NAMALWA (cell line): ENCODE results near the gene NBEA.
A peak's percentile ranks its signal among the peaks of the same experiment; 100 is the strongest.

ENCODE experiments used
- DNase-seq: peaks from one replicate; pipeline ENCODE4 v3.0.0-alpha.2; 2015; ENCODE audit warnings: low spot score

NBEA gene

DNA sequence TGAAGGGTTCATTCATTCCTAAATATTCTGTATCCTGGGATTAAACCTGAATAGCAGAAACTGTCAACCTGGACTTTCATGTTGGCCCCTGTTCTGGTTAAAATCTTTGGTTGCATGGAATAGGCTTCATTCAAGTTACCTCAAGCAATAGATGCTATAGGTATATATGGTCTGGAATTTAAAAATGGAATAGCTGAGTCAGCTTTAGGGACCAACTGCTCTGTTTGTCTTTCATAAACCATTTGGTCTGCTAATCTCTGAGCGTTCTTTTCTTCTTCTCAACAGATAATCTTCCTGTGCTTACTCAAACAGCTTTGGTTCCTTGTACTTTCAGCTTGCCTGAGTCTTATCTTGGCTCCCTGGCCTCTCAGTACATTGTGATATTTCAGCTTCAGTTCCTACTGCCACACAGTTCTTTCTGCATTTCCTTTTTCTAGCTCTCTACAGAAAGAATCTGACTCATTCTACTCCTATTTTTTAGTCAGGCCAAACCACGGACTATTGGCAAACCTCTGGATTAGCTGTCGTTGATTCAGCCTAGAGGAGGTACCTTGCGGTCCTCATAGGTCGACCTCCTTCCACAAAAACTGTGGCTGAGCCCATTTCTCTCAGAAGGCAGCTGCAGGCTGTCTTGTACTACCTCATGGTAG is 570.3 kb downstream of the NBEA start:
- no peak for DNase-seq

DNA sequence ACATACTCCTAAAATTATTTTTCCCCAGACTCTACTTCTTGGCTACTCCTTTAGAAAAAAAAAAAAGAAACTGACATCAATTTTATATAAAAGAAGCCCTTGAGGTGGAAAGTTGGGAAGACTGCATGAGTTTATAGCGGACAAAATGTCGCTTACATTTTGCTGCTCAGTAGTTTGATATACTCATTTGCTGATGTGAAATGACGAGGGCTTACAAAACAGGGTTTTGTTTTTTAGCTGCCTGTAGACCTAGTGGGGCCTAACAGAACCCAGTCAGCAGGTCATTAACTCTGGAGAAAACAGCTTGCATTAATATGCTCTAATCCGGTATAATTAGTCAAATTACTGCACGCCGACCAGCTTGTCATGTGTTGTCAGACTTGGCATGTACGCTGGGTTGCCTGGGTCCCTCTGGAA is 572.0 kb downstream of the NBEA start:
- no peak for DNase-seq

DNA sequence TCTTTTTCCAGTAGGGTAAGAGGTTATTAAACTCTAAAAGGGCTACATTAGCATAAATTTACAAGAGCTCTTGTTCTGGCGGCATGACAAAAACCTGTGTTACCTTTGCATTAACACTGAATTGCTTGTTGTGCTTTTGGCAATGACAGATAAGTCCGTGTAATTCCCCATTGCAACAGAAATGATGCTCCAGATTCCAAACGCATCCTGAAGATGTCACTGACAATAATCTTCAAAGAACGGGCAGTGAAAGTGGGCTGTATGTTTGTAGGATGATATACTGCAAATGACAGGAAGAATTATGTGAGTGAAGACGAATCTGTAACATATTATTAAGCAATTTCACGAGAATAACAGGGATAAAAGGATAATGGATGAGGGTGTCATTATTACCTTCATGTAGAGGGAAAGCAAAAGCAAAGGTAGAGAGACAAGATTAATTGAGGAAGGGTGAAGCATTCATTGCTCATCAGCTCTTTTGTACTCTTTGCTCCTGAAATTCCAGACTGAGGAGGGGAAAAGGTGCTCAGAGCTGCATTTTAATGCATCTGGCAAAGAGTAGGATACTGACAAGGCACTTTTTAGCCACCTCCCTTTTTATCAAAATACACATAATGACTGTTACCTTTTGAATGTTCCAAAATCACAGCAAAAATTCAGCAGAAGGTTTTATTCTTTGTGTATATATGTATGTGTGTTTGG is 572.9 kb downstream of the NBEA start:
- no peak for DNase-seq

DNA sequence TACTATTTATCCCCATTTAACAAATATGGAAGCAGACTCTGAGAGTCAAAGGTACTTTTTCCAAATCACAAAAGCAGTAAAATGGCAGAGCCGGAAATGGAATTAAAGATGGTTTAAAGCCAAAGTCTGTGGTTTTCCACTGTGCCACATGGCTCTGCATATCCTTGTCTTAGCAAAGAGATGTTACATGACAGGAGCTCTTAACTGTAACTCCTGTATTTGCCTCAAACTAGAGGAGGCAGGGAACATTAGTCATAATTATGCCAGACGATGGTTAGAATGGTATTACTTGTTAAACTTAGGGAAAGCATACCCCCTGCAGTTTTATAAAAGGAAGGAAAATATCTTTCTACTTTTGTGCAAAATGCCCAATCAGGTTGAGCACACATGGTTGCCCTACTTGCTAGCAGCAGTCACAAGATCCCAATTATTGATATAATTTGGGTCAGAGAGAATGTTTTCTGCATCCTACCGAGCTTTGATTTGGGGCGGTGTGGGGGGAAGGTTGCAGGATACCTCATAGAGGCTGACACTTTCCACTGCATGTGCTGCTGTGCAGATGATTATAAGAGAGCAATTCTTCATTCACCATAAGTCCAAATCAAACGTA is 576.4 kb downstream of the NBEA start:
- DNase-seq, result no peak

DNA sequence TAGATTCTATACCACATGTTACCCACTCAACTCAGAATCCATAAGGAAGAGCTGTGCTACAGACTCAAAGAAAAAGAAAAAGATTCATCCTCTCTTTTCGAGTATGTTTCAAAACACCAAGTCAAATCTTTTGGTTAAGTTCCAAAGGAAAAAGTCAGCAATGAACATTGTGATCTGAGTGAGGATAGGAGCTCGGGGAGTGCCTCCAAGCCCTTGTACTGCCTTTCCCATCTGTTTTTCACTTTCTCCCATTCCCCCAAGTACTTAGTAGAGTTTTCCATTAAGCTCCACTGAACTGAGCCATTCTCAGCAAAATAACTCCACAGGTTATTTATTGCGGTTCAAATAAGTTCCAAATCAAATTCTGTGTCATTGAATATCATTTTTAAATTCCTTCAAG is 582.1 kb downstream of the NBEA start:
- no peak for DNase-seq

DNA sequence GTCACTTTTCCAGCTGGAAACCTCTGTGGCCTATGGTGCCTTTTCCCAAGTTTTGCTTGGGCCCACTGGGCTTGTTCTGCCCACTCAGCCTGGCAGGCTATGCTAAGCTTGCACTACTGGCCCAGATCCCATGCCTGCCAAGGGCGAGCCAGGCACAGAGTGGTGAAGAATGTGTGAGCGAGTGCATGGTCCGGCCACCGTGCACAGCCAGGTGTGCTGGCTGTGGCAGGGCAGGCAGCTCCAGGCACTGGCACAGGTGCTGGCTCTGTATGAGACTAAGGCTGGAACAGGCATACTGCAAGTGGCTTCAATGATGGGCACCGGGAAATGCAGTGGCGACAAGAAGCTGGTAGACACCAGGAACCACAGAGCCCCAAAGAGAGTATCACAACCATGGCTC is 584.5 kb downstream of the NBEA start:
- no peak for DNase-seq

DNA sequence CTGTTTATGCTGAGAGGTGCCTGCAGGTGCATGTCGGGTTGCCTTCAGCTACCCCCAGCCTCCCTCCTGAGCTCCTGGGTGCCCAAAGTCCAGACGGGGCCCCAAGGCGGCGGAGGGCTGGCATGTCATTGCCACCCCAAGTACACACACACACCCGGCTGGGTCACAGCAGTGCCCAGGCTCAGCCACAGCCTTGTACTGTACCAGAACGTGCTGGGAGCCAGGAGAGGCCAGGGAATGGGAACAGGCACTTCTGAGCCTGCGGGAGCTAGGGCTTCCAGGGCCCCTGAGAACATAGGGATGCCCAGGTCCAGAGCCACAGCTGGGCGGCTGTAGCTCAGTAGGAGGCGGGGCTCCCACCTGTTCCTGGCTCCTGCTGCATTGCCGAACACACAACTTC is 585.4 kb downstream of the NBEA start:
- no peak for DNase-seq

DNA sequence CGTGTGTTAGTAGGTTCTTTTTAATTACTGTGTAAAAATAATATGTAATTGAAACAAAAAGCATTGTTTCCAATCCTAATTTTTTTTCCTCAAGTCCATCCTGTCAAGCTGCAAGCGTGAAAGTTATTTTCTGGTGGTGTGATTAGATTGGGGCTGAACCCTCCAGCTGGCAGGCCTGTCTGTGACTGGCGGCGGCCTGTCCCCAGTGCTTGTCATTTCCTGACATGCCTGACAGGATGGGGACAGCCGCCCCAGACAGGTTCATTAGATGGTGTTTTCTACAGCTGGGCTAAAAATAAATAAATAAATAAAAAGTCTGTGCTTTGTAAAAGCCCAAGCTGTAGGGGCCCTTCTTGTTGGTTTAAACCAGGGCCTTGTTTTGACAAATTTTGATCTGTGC is 588.1 kb downstream of the NBEA start:
- DNase-seq, result peak; percentile 8

DNA sequence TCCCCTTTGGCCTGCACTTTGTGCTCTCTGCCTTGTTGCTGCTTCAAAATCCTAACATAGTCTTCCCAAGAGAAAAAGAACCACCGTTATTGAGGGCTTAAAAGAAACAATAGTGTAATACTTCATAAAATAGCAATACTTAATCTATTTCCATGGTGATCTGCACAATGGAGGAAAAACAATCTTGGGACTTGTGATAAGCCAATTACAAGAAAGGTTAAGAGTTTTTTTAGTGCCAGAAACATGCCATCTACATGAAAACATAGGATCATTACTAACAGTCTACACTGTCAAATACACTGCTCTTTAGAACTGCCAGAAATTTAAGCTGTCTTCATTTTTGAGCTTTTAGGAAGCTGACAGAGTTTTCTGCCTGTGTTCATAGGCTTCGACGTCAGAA is 588.5 kb downstream of the NBEA start:
- DNase-seq, result no peak

DNA sequence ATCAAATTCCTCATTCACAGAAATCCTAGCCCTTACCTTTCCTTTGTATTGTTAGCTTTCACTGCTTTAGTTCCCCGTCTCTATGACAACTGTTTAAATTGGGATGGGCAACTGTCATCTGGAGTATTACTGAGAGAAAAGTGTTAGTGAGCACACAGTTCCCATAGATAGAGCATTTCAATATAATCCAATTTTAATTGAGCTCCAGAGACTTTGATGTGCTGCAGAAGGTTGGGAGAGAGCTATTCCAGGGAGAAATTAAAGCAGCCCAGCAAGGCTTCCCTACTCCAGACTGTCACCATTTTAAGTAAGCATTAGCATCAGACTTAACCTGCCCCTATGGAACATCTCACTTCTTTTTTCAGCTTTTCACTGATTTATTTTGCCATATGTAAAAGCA is 589.5 kb downstream of the NBEA start:
- DNase-seq, result no peak

DNA sequence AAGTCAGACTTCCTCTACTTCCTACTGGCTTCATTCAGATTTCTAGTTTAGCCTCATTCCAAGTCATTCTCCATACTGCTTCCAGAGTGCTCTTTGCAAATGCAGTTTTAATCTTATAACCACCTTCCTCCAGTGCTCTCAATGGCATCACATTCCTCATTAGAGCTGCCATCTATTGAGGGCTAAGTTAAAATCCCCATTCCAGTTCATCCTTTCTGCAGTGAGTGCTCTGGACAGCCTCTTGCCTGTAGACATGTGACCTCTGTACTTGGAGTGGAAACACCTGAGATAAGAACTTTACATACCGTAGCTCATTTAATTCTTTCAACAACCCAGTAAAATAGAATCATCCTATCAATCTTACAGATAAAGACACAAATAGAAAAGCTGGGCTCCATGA is 592.3 kb downstream of the NBEA start:
- no peak for DNase-seq

DNA sequence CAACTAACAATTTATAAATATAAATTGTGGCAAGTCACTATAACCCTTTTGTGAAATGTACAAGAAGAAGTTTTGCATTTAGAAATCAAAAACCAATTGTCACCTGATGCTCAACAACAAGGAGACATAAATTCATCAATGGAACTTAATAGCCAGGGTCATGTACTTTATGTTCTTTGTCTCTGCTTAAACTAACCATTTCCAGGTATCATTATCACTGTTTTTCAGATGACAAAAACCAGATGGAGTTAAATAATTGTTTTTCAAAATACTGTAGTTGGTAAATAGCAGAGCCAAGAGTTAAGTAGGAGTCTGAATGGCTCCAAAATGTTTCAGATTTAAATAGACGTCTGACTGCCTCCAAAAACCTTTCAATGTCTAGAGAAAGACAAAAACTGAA is 606.7 kb downstream of the NBEA start:
- DNase-seq, result no peak

DNA sequence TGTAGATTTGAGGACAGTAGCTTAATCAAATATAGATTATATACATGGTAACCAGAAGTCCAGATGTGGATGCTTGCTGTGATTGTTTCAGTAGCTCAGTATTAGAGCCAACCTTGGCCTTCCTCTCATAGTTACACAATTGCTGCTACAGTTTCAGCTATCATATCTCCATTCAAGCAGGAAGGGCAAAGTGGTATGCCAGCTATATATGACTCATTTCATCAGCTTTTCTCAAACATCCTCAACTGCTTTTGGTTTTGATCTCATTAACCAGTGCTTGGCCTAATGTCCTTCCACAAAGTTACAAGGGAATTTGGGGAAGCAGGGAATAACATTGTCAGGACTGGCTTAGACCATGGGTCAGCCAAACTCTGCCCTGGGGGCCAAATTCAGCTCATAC is 607.4 kb downstream of the NBEA start:
- no peak for DNase-seq

DNA sequence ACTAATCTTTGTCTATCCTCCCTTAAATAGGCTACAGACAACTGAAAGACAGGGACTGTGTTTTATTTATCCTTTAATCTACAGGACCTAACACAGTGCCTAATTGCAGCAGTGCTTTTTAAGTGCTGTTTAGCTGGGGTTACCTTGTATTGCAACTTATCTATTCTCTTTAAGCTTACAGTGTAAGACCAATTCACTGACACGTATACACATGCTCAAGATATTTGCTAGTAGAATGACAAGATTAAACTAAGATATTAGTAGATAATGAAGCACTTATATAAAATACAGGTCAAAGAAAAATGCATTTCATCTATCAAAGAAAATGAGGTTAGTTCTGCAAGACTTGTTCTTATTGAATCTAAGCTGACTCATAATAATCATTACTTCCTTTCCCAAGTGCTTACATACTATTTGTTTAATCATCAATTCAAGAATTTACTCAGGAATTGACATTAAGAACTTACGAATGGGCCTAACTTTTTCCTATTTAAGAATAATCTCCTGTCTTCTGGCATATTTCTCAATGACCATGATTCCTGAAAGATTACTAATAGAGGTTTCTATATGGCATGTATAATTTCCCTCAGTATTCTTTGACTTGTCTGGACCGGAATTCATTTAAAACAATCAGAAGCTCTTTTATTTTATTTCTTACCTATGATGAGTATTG is 610.2 kb downstream of the NBEA start:
- no peak for DNase-seq

DNA sequence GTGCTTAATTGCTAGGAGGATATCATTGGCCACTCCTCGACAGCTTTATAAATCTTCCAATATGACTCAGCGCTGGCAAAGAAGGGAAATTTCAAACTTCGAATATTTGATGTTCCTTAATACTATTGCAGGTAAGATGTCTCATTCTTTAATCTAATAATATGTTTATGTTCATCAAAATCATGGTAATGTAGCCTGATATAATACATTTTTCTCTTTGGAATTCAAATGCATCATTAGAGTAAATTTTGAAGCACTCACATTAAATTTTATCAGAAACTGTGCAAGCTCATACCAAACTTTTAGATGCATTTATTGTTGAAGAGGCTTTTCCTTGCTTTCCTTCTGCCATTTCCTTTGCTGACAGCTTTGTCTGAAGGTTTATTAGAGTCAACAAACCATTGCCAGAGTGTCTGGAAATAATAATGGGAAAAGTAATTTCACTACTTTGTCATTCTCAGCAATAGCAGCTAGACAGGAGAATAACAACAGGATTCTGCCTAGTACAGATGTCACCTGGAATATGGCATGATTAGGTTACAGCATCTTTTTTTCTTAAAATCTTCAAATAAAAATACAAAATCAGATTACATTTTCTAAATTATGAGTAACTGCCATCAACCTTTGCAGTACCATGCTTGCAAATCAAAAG is 613.0 kb downstream of the NBEA start:
- DNase-seq, result no peak

DNA sequence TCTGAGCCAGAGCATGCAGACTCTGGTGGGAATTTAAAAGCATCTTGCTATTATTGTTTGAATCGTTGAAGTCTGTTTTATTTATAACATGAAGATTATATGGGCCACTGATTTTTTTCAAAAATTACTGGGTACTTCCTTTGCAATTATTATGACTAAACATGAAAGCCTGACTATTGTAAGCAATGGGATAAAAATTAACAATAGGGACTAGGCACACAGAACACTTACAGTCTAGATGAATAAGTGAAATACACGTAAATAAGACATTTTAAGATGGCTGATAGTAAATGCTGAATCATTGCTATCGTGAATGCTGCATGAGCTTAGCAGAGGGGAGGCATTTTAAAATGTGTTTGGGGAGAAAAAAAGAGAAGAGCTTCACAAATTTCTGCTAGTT is 615.4 kb downstream of the NBEA start:
- no peak for DNase-seq

DNA sequence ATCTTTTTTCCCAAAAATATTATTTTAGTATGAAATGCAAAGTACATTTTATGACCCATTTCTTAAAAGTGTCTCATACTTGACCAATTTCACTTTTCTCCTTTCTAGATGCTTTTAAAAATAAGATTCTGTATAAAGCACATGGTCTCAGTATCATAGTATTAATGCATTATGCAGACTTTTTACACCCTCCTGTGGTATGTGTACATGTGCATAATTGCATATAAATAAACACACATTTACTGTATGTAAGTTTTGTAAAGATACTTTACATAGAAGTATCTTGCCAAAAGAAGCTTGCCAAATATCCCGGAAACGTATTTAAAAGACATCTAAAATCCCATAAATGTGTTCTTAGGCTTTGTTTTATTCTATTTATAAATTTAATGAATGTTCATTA is 619.5 kb downstream of the NBEA start:
- DNase-seq, result no peak

DNA sequence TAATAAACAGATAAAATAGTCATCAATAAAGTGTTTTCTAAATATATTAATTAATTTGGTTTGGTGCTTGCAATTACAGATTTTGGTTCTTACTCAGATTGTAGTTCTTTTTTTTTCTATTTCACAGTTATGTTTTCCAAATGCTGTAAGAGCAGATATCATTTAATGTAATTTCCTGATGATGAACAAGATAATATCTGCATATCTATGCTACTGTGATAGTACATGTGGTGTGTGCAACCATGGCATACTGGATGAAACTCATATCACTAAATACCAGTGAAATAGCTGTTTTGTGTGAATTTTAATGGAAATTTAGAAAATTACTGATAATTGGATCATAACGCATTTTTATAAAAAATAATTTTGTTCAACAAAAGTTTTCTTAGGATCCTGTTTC is 623.2 kb downstream of the NBEA start:
- DNase-seq, result no peak

DNA sequence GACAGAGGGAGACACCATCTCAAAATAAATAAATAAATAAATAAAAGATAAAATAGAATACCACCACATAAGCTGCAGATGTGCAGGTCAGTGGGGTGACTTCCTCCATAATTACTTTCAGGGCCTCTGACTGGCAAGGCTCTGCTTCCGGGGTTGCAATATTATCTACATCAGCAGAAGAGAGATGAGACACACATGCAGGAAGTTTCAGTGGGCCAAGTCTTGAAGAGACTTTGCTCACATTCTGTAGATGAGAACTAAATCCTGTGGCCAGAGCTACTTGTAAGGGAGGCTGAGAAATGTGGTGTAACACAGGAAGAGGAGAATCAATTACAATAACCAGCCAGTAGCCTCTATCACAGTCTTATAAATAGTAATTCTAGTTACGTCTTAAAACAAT is 624.3 kb downstream of the NBEA start:
- DNase-seq, result peak; percentile 21

DNA sequence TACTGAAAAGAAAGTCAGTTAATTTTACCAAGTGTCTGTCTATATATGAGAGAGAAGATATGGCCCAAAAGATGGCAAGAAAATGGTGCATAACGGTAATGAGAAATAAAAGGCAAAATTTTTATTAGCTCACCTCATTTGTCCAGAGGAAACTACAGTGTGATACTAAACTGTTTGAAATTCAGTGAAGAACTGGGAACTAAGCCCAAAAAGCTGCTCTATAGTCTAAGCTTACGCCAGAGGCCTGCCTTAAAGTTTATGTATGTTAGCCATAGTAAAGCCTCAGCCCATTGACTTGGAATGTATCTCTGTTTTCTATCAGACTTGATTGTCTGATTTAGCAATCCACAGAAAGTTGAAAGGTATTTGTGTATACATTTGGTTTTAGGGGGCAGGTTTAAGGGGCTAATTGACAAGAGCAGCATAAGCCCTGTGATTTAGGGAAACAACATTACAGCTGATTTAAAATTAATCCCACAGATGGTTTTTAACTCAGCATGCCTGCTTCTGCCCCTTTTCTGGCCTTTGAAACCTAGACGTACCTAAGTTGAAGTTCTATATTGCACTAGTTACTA is 625.4 kb downstream of the NBEA start:
- no peak for DNase-seq

DNA sequence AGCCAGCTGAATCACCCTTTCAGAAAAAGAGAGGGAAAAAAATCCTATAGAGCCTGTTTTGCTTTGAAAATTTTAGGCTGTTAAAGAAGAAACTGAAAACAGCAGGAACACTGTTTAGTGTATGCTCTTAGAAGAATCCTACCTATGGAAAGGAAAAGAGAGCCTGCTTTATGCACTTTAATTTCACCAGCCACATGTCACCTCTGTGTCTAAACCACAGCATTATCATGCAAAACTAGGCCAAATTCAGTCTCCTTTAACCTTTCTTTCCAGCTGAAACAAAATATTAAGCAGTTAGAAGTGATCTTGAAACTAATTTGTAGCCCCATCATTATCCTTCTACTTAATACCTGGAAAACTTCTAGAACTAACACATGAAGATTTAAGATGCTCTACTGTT is 631.6 kb downstream of the NBEA start:
- no peak for DNase-seq

DNA sequence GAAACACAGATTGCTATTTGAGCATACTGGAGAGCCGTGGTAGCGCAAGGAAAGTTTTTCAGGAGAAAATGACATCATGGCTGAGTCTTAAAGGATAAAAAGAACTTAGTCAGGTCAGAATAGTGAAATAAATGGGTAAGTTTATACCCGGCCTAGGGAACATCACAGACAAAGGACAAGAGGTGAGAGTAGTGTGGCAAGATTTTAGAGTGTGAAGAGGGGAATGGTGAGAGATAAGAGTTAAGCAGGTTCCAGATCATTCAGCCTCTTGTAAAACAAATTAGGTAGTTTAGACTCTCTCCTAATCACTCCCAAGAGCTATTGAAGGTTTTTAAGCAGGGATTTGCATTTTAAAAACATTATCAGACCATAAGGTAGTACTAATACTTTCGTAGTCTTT is 650.4 kb downstream of the NBEA start:
- no peak for DNase-seq
